HepG2 (cell line): Measurements from ENCODE around the gene PARK7. TPM values are rescaled to one million over a fixed set of nuclear protein-coding genes. Genes with fewer than 3 reads are reported as not detected.
A peak's percentile ranks its signal among the peaks of the same experiment; 100 is the strongest.

ENCODE experiments used
- ATAC-seq: fragments of 200-7000 bp; cut with Tn5 transposase; 3 replicates; pipeline ENCODE4 v1.9.1; 2020; ENCODE audit warnings: mild to moderate bottlenecking, moderate library complexity
- BruUV-seq: library from RNA; stranded (reverse); fragments of 400-500 nt; replicated peaks from 2 replicates; lab custom pipeline; 2021; lab: Mats Ljungman, UMichigan
- CTCF ChIA-PET: fragments of 300-600 bp; formaldehyde crosslinking; extraction: SDS; loops from one replicate; lab custom pipeline; 2021; ENCODE audit warnings: low total read pairs, inconsistent platforms, low intra/inter-chr PET ratio; lab: Yijun Ruan, JAX
- POLR2A ChIA-PET: fragments of 350-600 bp; sonication (Branson Sonifier 250); formaldehyde crosslinking; loops from one replicate; lab custom pipeline; 2020; ENCODE audit warnings: antibody characterized with exemption, inconsistent platforms; lab: Yijun Ruan, JAX
- DNase-seq: peaks from one replicate; pipeline ENCODE4 v3.0.0-alpha.2; 2015; ENCODE audit warnings: low spot score
- FAIRE-seq: peaks from 3 replicates; lab custom pipeline; 2011; peaks lifted over from hg19 to GRCh38; lab: Jason Lieb, UNC
- H2AFZ ChIP-seq: one replicate; pipeline ENCODE4 v1.6.1; 2011; ENCODE audit warnings: low read length, inconsistent platforms
- H3K27ac ChIP-seq: fragments of 300-600 bp; 3 replicates; pipeline ENCODE4 v1.8.0; 2011; ENCODE audit warnings: mixed run types, mild to moderate bottlenecking, mixed read lengths, low read length, inconsistent platforms; ENCODE audit not compliant: insufficient read depth; ENCODE audit errors: extremely low read length
- H3K27me3 ChIP-seq, 2 experiments: fragments of 200-600 bp in 1 of 2; 2 replicates in 1 of 2; 3 replicates in 1 of 2; pipeline versions ENCODE4 v1.6.0 to v1.8.0; 2011; ENCODE audit warnings: low read length in 2 of 2, mild to moderate bottlenecking in 2 of 2, moderate library complexity in 2 of 2, inconsistent platforms in 1 of 2; ENCODE audit not compliant: insufficient read depth in 2 of 2, control insufficient read depth in 1 of 2
- H3K36me3 ChIP-seq, 2 experiments: fragments of 200-600 bp in 1 of 2; replicated peaks in 1 of 2; 2 replicates in 1 of 2; 3 replicates in 1 of 2; pipeline versions ENCODE4 v1.5.1 to v1.8.0; 2011; ENCODE audit warnings: low read length in 2 of 2, inconsistent platforms in 1 of 2; ENCODE audit not compliant: insufficient read depth in 2 of 2, control insufficient read depth in 1 of 2
- H3K4me1 ChIP-seq: 2 replicates; pipeline ENCODE4 v1.5.1; 2012; ENCODE audit warnings: low read length, inconsistent platforms; ENCODE audit not compliant: insufficient read depth
- H3K4me2 ChIP-seq: 2 replicates; pipeline ENCODE4 v1.6.0; 2011; ENCODE audit warnings: low read depth, low read length, inconsistent platforms
- H3K4me3 ChIP-seq, 3 experiments: fragments of 200-600 bp in 1 of 3; sonication (generic), shearing (Covaris generic) in 1 of 3; replicated peaks in 1 of 3; 2 replicates each; pipeline ENCODE4 v1.5.1; 2011 to 2016; ENCODE audit warnings: low read length in 3 of 3, inconsistent platforms in 2 of 3, low read depth in 2 of 3, mild to moderate bottlenecking in 2 of 3, control low read depth in 1 of 3, mixed read lengths in 1 of 3; ENCODE audit not compliant: insufficient read depth in 1 of 3
- H3K79me2 ChIP-seq: one replicate; pipeline ENCODE4 v1.6.1; 2011; ENCODE audit warnings: low read length, inconsistent platforms; ENCODE audit not compliant: insufficient read depth
- H3K9ac ChIP-seq: 2 replicates; pipeline ENCODE4 v1.6.0; 2011; ENCODE audit warnings: mild to moderate bottlenecking, low read depth, low read length, inconsistent platforms; ENCODE audit not compliant: insufficient read depth
- H3K9me3 ChIP-seq: 2 replicates; pipeline ENCODE4 v1.5.1; 2012; ENCODE audit warnings: mild to moderate bottlenecking, low read length
- H4K20me1 ChIP-seq: 2 replicates; pipeline ENCODE4 v1.6.0; 2011; ENCODE audit warnings: inconsistent platforms, mild to moderate bottlenecking, low read length, moderate library complexity; ENCODE audit not compliant: insufficient read depth
- ADNP ChIP-seq: sonication (generic); formaldehyde crosslinking; IDR thresholded peaks from 2 replicates; pipeline ENCODE4 v1.4.0; 2020; ENCODE audit warnings: missing genetic modification reagents
- ARNT ChIP-seq: fragments of 450-650 bp; IDR thresholded peaks from 2 replicates; pipeline ENCODE4 v1.6.1; 2017
- FOXC1 ChIP-seq: sonication (generic); formaldehyde crosslinking; IDR thresholded peaks from 2 replicates; pipeline ENCODE4 v1.8.0; 2022; ENCODE audit warnings: mild to moderate bottlenecking, missing genetic modification reagents, borderline replicate concordance
- HOXA9 ChIP-seq: sonication (generic); formaldehyde crosslinking; IDR thresholded peaks from 2 replicates; pipeline ENCODE4 v1.8.1; 2022; ENCODE audit warnings: missing genetic modification reagents, mild to moderate bottlenecking, moderate library complexity, borderline replicate concordance
- MIXL1 ChIP-seq: IDR thresholded peaks from 2 replicates; pipeline ENCODE4 v1.6.1; 2016
- PHF21A ChIP-seq: sonication (generic); formaldehyde crosslinking; IDR thresholded peaks from 2 replicates; pipeline ENCODE4 v1.5.0; 2020; ENCODE audit warnings: mild to moderate bottlenecking, missing genetic modification reagents
- POLR2A ChIP-seq, 2 experiments: IDR thresholded peaks; 2 replicates each; pipeline ENCODE4 v1.6.1; 2011; ENCODE audit warnings: low read depth in 2 of 2, low read length in 2 of 2, mild to moderate bottlenecking in 1 of 2, moderate library complexity in 1 of 2; ENCODE audit not compliant: insufficient read depth in 1 of 2
- SP4 ChIP-seq: sonication (generic); formaldehyde crosslinking; IDR thresholded peaks from 2 replicates; pipeline ENCODE4 v1.8.1; 2023; ENCODE audit warnings: mild to moderate bottlenecking, missing genetic modification reagents
- SUZ12 ChIP-seq: fragments of 150-350 bp; IDR thresholded peaks from 2 replicates; pipeline ENCODE4 v1.6.1; 2014; ENCODE audit warnings: low read depth, low read length
- SYNCRIP ChIP-seq: fragments of 200-400 bp; formaldehyde crosslinking; IDR thresholded peaks from 2 replicates; pipeline ENCODE4 v1.6.1; 2018; ENCODE audit warnings: mild to moderate bottlenecking, low read depth, low read length; ENCODE audit not compliant: insufficient read depth
- TARDBP ChIP-seq: sonication (generic); formaldehyde crosslinking; IDR thresholded peaks from 2 replicates; pipeline ENCODE4 v1.8.0; 2022; ENCODE audit warnings: mild to moderate bottlenecking, missing genetic modification reagents
- YY1 ChIP-seq: IDR thresholded peaks from 2 replicates; pipeline ENCODE4 v1.6.1; 2011; ENCODE audit warnings: low read length, low read depth, moderate library complexity, mild to moderate bottlenecking; ENCODE audit not compliant: insufficient read depth, insufficient replicate concordance
- ZBTB38 ChIP-seq: sonication (generic); formaldehyde crosslinking; IDR thresholded peaks from 2 replicates; pipeline ENCODE4 v1.5.1; 2020; ENCODE audit warnings: mild to moderate bottlenecking, missing genetic modification reagents
- ZNF350 ChIP-seq: sonication (generic); formaldehyde crosslinking; IDR thresholded peaks from 2 replicates; pipeline ENCODE4 v1.4.0; 2020; ENCODE audit warnings: mild to moderate bottlenecking, low read depth, missing genetic modification reagents, borderline replicate concordance
- ZNF367 ChIP-seq: sonication (generic); formaldehyde crosslinking; IDR thresholded peaks from 2 replicates; pipeline ENCODE4 v1.4.0; 2020; ENCODE audit warnings: missing genetic modification reagents, borderline replicate concordance
- ZNF549 ChIP-seq: sonication (generic); formaldehyde crosslinking; IDR thresholded peaks from 2 replicates; pipeline ENCODE4 v1.5.0; 2020; ENCODE audit warnings: missing genetic modification reagents
- ZNF777 ChIP-seq: sonication (generic); formaldehyde crosslinking; IDR thresholded peaks from 2 replicates; pipeline ENCODE4 v1.4.0; 2020; ENCODE audit warnings: missing genetic modification reagents
- WGBS: methylation state at CpG from one replicate; pipeline ENCODE4 v1.1.6; 2017; ENCODE audit warnings: low lambda C conversion rate; 5-methylcytosine and 5-hydroxymethylcytosine counted together
- in situ Hi-C: cut with HindIII; loops from 2 replicates; pipeline ENCODE4 v1.10.0; 2017; ENCODE audit warnings: low pct_unique_long_range_greater_than_20kb; ENCODE audit not compliant: extremely low pct_ligation_motif_present
- intact Hi-C: fragments of 100-400 bp; cut with micrococcal nuclease; formaldehyde crosslinking; loops from one replicate; pipeline ENCODE4 v1.10.0; 2022; ENCODE audit not compliant: unreplicated experiment
- polyA plus RNA-seq, 8 experiments: library from polyadenylated mRNA; depleted of rRNA in 3 of 8; stranded (reverse) in 7 of 8; unstranded in 1 of 8; fragments of >200 nt; fragmentation: Illumina TruSeq in 4 of 8; extraction: Trizol in 4 of 8; gene quantifications; 2 replicates each; pipeline versions ENCODE4 v1.2.1 to v1.2.3, GENCODE V29; 2011 to 2016; ENCODE audit warnings: low read depth in 4 of 8, missing spikeins in 1 of 8, mixed read lengths in 1 of 8; ENCODE audit not compliant: insufficient read depth in 1 of 8
- total RNA-seq, 5 experiments: library from RNA; depleted of rRNA; stranded (reverse); fragments of >200 nt; fragmentation: Illumina TruSeq; extraction: Trizol; gene quantifications; 2 replicates each; pipeline ENCODE4 v1.2.3, GENCODE V29; 2016; ENCODE audit warnings: low read depth in 1 of 5
- TF ChIP-seq, protein P1 (sequence below): sonication (generic); formaldehyde crosslinking; IDR thresholded peaks from 2 replicates; pipeline ENCODE4 v1.4.0; 2020; ENCODE audit warnings: mild to moderate bottlenecking, missing genetic modification reagents
- TF ChIP-seq, protein P2 (sequence below): sonication (generic); formaldehyde crosslinking; IDR thresholded peaks from 2 replicates; pipeline ENCODE4 v1.9.0; 2021; ENCODE audit warnings: missing genetic modification reagents, borderline replicate concordance
- TF ChIP-seq, protein P3 (sequence below): sonication (generic); formaldehyde crosslinking; IDR thresholded peaks from 2 replicates; pipeline ENCODE4 v1.8.0; 2022; ENCODE audit warnings: low read depth, missing genetic modification reagents

Gene PARK7
- total and polyA plus RNA-seq, 2 of the 13 experiments (the other 11 are each of a cell fraction or from before 2014, with no cell fraction given) = 212 to 296 TPM

DNA sequence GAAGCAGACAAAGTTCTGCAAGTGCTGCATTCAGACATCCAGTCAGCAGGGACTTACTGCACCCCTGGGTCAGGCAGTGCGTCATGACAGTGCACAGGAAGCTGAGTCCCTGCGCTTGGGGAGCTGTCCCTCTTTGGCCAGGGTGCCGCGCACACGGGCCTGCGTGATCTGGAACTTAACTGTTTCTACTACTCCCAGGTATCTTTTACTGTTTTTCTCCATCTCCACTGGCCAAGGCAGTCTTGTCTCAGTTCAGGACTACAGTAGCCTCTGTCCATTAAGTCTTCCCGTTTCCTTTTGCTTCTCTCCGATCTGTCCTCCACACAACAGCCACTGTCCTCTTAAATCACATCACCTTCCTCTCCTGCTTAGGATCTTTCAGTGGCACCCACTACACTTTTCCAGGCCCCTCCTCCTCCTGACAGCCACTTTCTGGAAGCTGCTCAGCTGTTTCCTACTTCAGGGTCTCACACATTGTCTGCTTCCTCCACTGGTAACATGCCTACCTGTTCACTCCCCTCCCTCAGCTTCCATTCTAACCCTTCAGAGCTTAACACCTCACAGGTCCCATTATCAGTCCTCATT lies 48.7 kb downstream of the PARK7 start:
- in situ Hi-C loops (loop anchor here (10.0 kb wide), 1 partner anchor 305 kb away; the partner anchor contains the start of gene SLC45A1), intact Hi-C loops (no loop called here)
- no TSS peak for BruUV-seq
- H3K4me3 ChIP-seq = no peak overlapping the region
- peaks cover 28 to 34% of the 10 kb centered on the region in 2 experiments for H3K36me3 ChIP-seq
- ATAC-seq (peak; percentile 18), DNase-seq (no peak), FAIRE-seq (no peak)
- 94% methylated on average over 8 of the region's 8 CpGs for WGBS
- peaks cover 22% of the 10 kb centered on the region for H3K79me2 ChIP-seq
- no peaks in the 10 kb centered on the region for H3K9me3 ChIP-seq
- H4K20me1 ChIP-seq = peaks cover 72% of the 10 kb centered on the region
- no peak overlapping the region for H3K4me2 ChIP-seq
- H3K9ac ChIP-seq = no peak overlapping the region
- POLR2A ChIA-PET = interaction anchor here (1.0 kb wide), 1 partner anchor 17 kb away, joined by 4 read pairs; no protein-coding TSS in a partner anchor
- H2AFZ ChIP-seq = no peak overlapping the region
- H3K4me1 ChIP-seq = peaks cover 49% of the 10 kb centered on the region
- no peaks in the 10 kb centered on the region for H3K27me3 ChIP-seq
- CTCF ChIA-PET = no interaction called here
- no peak overlapping the region for H3K27ac ChIP-seq
- TF ChIP-seq SYNCRIP (no peak), YY1 (no peak), ZNF777 (CRISPR knock-in tag) (no peak), ZBTB38 (CRISPR knock-in tag) (peak; percentile 97), SUZ12 (no peak), ARNT (no peak), ADNP (CRISPR knock-in tag) (no peak), HOXA9 (CRISPR knock-in tag) (no peak), MIXL1 (CRISPR knock-in tag) (peak; percentile 45; the same call in 1 of the 2 replicates), ZNF549 (CRISPR knock-in tag) (no peak), ZNF367 (CRISPR knock-in tag) (no peak), POLR2A (IDR thresholded peaks at IDR 0.05; ENCODE audit: insufficient read depth in 1 of 2, low read depth in 2 of 2, low read length in 2 of 2) (peak in 1 of 2 experiments; percentile 74; a peak in 3 of 4 replicates), SP4 (CRISPR knock-in tag) (peak; percentile 47; the same call in 1 of the 2 replicates), PHF21A (no peak), TARDBP (CRISPR knock-in tag) (no peak), FOXC1 (CRISPR knock-in tag) (no peak), ZNF350 (CRISPR knock-in tag) (no peak)
- TF ChIP-seq, protein P1, sequence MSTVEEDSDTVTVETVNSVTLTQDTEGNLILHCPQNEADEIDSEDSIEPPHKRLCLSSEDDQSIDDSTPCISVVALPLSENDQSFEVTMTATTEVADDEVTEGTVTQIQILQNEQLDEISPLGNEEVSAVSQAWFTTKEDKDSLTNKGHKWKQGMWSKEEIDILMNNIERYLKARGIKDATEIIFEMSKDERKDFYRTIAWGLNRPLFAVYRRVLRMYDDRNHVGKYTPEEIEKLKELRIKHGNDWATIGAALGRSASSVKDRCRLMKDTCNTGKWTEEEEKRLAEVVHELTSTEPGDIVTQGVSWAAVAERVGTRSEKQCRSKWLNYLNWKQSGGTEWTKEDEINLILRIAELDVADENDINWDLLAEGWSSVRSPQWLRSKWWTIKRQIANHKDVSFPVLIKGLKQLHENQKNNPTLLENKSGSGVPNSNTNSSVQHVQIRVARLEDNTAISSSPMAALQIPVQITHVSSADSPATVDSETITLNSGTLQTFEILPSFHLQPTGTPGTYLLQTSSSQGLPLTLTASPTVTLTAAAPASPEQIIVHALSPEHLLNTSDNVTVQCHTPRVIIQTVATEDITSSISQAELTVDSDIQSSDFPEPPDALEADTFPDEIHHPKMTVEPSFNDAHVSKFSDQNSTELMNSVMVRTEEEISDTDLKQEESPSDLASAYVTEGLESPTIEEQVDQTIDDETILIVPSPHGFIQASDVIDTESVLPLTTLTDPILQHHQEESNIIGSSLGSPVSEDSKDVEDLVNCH (CRISPR knock-in tag) = no peak
- TF ChIP-seq, protein P2, sequence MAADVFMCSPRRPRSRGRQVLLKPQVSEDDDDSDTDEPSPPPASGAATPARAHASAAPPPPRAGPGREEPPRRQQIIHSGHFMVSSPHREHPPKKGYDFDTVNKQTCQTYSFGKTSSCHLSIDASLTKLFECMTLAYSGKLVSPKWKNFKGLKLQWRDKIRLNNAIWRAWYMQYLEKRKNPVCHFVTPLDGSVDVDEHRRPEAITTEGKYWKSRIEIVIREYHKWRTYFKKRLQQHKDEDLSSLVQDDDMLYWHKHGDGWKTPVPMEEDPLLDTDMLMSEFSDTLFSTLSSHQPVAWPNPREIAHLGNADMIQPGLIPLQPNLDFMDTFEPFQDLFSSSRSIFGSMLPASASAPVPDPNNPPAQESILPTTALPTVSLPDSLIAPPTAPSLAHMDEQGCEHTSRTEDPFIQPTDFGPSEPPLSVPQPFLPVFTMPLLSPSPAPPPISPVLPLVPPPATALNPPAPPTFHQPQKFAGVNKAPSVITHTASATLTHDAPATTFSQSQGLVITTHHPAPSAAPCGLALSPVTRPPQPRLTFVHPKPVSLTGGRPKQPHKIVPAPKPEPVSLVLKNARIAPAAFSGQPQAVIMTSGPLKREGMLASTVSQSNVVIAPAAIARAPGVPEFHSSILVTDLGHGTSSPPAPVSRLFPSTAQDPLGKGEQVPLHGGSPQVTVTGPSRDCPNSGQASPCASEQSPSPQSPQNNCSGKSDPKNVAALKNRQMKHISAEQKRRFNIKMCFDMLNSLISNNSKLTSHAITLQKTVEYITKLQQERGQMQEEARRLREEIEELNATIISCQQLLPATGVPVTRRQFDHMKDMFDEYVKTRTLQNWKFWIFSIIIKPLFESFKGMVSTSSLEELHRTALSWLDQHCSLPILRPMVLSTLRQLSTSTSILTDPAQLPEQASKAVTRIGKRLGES (CRISPR knock-in tag) = no peak
- TF ChIP-seq, protein P3, sequence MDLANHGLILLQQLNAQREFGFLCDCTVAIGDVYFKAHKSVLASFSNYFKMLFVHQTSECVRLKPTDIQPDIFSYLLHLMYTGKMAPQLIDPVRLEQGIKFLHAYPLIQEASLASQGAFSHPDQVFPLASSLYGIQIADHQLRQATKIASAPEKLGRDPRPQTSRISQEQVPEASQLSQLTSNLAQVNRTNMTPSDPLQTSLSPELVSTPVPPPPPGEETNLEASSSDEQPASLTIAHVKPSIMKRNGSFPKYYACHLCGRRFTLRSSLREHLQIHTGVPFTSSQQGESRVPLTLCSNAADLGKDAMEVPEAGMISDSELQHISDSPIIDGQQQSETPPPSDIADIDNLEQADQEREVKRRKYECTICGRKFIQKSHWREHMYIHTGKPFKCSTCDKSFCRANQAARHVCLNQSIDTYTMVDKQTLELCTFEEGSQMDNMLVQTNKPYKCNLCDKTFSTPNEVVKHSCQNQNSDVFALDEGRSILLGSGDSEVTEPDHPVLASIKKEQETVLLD (CRISPR knock-in tag) = 0 out of 2 replicates have a peak, but pooled peaks have one; percentile 24
